ENCODE data around the gene ERBB4.
"Not testable (repeated sequence)": the region's sequence is repeated elsewhere in the genome, so short reads cannot be mapped to it uniquely, and the experiment has no call there.

The ERBB4 gene

GRCh38 chr2:212530991-212531390, 7.6 kb downstream of the ERBB4 start:
- H3K4me3 ChIP-seq = no peak overlapping the region
- no peak overlapping the region for H3K27ac ChIP-seq

- H3K4me3 ChIP-seq = no peak overlapping the region
- H3K27ac ChIP-seq = no peak overlapping the region
These were observed 8.2 kb downstream of the ERBB4 start for GRCh38 chr2:212530373-212530772.

GRCh38 chr2:212528106-212528856, 10.3 kb downstream of the ERBB4 start:
- Histone ChIP-seq H3K27ac (no peak overlapping the region), H3K4me3 (no peak overlapping the region)

GRCh38 chr2:212526059-212526458, 12.5 kb downstream of the ERBB4 start:
- H3K27ac ChIP-seq = no peak overlapping the region

GRCh38 chr2:212523756-212524155, 14.8 kb downstream of the ERBB4 start:
- no peak overlapping the region for H3K4me3 ChIP-seq
- H3K27ac ChIP-seq = no peak overlapping the region

More at GRCh38 chr2:212526059-212526458, 12.5 kb downstream of the ERBB4 start:
- H3K4me3 ChIP-seq = no peak overlapping the region

DNA sequence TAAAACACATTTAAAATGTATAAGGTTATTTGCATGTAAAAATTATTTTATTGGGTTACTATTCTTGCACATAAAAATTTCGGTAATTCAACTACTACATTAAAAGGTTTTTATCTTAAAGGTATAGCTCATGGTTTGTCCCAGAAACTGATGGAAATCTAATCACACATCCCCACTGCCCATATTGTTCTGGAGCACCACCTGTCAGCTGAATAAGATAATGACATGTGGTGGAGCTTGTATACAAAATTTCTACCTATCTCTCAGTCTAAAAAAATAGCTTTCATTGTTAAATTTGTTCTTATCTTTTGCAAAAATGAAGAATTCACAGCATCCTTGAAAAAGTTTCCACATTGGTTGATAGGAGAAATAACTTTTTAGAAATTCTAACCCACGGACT, 18.3 kb downstream of the ERBB4 start:
- Histone ChIP-seq H3K27ac (no peak overlapping the region), H3K4me3 (no peak overlapping the region)

DNA sequence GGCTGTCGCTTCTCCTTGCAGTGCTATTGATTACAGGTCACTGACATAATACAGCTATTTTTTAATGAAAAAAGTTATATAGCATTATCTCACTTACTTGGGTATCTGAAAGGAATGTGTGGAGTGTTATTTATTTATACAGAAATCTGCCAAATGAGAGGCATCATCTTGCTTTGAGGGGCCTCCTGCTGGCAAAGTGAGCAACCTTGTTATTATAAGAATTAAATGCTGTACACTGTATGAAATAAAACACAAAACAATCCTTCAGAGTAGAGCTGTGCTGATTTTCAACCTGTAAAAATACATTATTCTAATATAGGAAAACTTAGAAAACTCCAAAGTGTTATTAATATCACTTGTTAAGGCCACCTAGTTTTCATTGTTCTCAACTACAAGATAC, 20.9 kb downstream of the ERBB4 start:
- Histone ChIP-seq H3K27ac (no peak overlapping the region), H3K4me3 (no peak overlapping the region)

DNA sequence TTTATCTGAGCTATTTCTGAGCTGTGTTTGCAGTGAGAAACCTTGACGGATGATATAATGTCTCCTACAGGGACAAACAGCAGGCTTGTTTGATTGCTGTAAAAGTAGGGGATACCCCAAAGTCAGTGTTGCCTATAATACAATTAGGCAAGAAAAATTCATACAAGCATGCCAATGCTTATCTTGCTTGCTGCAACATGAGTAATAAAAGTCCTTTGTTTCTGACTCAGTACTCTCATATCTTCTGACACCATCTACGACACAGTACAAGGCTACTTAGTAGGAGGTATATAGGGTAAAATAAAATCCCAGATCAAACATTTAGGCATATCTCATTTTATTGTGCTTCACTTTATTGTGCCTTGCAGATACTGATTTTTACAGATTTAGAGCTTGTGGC, 33.0 kb downstream of the ERBB4 start:
- Histone ChIP-seq H3K4me3 (no peak overlapping the region), H3K27ac (no peak overlapping the region)

DNA sequence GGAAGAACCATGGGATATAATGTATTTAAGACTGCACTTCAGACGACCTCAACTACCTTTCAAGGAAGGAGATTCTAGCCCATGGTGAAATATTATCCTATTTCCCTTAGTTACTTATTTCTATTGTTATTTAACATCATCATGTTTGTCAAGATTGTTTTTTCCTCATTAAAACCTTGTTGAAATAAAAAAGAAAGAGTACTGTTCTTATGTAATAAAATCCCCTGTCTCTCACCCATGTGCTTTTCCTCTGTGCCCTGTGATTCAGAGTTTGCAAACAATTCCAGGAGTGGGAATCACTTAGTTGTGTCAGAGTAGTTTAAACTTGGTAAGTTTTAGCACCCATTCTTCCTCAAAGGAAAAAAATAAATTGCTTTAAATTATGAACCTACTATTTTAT, 43.6 kb downstream of the ERBB4 start:
- Histone ChIP-seq H3K4me3 (no peak overlapping the region), H3K27ac (no peak overlapping the region)

DNA sequence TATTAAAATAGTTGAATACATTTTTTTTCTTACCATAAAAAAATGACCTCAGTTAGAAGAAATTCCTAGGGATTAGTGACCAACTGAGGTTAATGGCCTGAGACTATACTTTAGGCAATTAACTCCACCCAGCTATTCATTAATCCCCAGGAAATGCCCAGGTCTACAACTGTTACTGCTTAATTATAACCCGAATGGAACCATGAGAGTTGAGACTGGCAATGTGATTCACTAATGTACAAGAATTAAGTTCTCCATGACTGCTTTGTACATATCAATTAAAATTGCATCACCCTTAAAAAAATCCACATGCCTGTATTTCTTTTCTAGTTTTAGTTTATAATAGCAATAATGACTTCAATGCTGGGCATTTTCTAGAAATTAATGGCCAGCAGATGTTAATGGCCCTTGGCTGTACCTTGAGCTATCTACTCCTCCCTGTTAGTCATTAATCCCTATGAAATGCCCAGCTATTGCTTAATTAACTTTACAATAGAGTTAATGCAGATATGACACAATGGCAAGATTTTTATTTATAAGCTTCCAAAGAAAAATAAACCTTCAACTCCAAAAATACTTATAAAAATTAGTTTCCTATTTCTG, 44.1 kb downstream of the ERBB4 start:
- no peak overlapping the region for H3K27ac ChIP-seq
- no peak overlapping the region for H3K4me3 ChIP-seq

GRCh38 chr2:212489719-212490346, 48.8 kb downstream of the ERBB4 start:
- H3K27ac ChIP-seq = no peak overlapping the region
- no peak overlapping the region for H3K4me3 ChIP-seq

DNA sequence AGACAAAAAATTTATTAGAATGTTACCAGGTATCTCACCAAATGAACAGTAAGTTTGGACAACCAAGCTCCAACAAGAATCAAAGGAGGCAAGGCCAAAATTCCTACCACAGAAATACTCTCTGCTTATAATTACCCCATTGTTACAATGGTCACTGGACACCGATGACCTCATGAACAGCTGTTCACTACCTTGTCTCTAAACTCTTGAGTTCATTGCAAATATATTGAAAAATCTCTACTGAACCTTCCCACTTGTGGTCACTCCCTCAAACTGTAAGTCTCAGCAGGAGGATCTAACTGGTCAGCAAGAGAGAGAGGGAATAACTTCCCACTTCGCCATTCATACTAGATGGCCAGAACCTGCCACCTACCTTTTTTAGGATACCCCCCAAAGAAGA, 50.0 kb downstream of the ERBB4 start:
- no peak overlapping the region for H3K27ac ChIP-seq
- no peak overlapping the region for H3K4me3 ChIP-seq

DNA sequence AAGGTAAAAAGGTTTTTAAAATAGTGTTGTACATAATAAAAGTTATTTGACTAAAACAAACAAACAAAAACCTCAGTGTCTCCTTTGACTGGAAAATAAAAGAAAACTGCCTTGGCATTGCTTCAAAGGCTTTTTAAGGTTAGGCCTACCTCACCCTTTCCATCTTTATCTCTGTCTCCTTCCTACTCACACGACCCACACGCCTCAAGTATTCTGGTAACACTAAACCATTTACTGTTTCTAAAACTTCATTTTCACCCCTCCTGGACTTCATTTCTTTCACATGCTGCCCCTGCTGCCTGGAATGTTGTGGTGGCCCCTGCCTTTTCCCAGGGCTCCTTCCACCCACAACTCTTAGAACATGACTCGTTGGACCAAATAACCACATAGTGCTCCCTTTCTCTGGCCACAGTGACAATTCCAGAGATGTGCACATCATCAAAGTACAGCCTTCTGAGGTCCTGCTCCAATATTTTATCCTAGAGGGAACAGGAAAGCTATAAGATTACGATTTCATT, 54.0 kb downstream of the ERBB4 start:
- H3K4me3 ChIP-seq = no peak overlapping the region
- H3K27ac ChIP-seq = no peak overlapping the region

- Histone ChIP-seq H3K4me3 (no peak overlapping the region), H3K27ac (no peak overlapping the region)
These were observed 58.2 kb downstream of the ERBB4 start for GRCh38 chr2:212480447-212480846.

- no peak overlapping the region for H3K4me3 ChIP-seq
- no peak overlapping the region for H3K27ac ChIP-seq
These were observed 61.0 kb downstream of the ERBB4 start for GRCh38 chr2:212477571-212477970.

- no peak overlapping the region for H3K4me3 ChIP-seq
- H3K27ac ChIP-seq = no peak overlapping the region
These were observed 65.4 kb downstream of the ERBB4 start for GRCh38 chr2:212473211-212473610.

- not testable (repeated sequence) for H3K4me3 ChIP-seq, H3K27ac ChIP-seq
These were observed 71.1 kb downstream of the ERBB4 start for GRCh38 chr2:212467551-212467950.

DNA sequence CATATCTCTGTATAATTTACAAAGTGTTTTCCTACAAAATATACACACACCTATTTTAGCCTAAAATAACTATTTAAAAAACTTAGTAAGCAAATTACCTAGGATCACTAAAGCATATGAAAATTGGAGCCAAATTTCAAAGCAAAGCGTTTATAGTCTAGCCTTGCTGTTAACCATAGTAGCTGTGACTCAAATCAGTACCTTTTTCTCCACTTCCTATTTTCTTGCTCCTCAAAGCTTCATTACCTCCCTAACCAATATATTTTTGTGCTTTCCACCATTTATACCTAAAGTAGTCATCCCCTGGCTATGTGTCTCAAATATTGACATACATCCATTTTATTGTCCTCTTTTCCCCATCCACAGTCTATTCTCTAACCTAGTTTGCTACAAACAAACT, 73.1 kb downstream of the ERBB4 start:
- Histone ChIP-seq H3K27ac (no peak overlapping the region), H3K4me3 (no peak overlapping the region)

GRCh38 chr2:212461708-212462107, 76.9 kb downstream of the ERBB4 start:
- not testable (repeated sequence) for H3K4me3 ChIP-seq

GRCh38 chr2:212454149-212454548, 84.5 kb downstream of the ERBB4 start:
- no peak overlapping the region for H3K4me3 ChIP-seq
- H3K27ac ChIP-seq = no peak overlapping the region

More at GRCh38 chr2:212461708-212462107, 76.9 kb downstream of the ERBB4 start:
- H3K27ac ChIP-seq = not testable (repeated sequence)

DNA sequence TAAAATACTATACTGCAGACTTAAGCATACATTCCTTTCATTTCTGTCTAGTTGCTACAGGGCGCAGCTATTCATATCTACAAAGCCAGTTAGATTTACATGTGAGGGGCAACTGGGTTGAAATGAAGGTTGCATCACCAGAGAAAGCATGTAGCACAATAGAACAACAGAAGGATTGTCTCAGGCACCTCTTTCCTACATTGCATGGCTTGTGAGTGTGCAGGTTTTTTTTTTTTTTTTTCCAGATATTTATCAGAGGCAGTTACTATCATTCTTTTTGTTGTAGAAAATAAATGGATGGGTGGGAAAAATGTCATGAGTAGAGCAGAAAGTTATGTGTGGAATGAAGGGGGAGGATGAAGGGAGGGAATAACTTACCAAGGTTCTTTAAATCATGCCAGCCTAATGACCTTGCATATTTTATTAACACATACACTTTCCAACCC, 86.8 kb downstream of the ERBB4 start:
- no peak overlapping the region for H3K4me3 ChIP-seq
- H3K27ac ChIP-seq = no peak overlapping the region
